Measurements from ENCODE around the gene RGL4.
"Not testable (repeated sequence)": the region's sequence is repeated elsewhere in the genome, so short reads cannot be mapped to it uniquely, and the experiment has no call there.

RGL4 gene

GRCh38 chr22:23676841-23677700 is 13.7 kb upstream of the RGL4 start:
- DNase-seq, result peak in 2 of 42 donors; percentile 2 to 5
- intact Hi-C loops (cut with DNase I), result not testable (repeated sequence)

- DNase-seq, result peak in 1 of 42 donors; percentile 7
- intact Hi-C loops (cut with DNase I), result no loop called here
These were observed 13.2 kb upstream of the RGL4 start for GRCh38 chr22:23677701-23677995.

DNA sequence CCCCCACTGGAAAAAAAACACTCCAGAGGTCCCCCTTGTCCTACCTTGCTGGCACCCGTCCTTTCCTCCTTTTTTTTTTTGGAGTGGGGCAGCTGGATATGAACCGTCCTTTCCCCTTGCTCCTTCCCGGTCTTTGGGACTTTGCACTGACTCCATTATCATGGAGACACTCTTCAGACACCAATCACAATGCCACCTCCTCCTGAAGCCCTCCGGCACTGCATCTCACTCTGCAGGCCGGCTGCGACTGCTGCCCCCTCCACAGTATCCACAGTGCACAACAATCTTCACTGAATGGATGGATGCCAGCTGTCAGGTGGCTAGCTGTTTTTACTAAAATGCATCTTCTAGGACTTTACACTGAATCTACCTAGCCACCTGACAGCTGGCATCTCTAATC is 12.7 kb upstream of the RGL4 start:
- peak in 1 of 42 donors; percentile 1 for DNase-seq
- intact Hi-C loops (cut with DNase I), result no loop called here

DNA sequence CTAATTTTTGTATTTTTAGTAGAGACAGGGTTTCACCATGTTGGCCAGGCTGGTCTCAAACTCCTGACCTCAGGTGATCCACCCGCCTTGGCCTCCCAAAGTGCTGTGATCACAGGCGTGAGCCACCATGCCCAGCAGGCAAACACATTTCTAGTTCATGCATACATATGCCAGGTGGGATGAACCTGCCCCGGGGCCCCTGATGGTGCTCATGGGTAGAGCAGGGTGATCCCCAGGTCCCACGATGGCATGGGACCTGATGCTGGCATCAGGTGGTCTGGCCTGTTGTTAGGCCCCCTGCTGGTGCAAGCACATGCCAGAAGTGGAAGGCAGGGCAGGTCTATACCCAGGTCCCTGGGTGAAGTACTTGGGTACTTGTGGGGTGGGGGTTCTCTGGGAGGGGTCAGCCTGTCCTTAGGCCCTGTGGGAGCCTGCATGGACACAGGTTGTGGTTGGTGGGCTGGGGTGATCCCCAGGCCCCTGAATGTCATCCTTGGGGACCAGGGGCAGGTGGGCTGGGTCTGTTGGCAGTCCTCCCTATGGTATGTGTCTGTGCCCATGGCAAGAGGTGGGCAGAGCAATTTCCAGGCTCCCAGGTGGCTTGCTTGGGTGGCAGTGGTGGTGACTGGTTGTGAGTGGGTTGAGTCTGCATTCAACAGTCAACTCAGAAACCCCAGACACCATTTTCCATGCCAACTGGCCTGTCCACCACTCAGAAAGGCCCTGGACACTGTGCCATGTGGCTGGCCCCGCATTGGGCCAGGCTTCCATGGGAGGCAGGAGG is 9.6 kb upstream of the RGL4 start:
- intact Hi-C loops (cut with DNase I), result no loop called here
- peak in 3 of 42 donors; percentile 0 to 24 (median 23) for DNase-seq

- DNase-seq, result no peak
- intact Hi-C loops (cut with DNase I), result no loop called here
These were observed 8.7 kb upstream of the RGL4 start for GRCh38 chr22:23682077-23682476.

DNA sequence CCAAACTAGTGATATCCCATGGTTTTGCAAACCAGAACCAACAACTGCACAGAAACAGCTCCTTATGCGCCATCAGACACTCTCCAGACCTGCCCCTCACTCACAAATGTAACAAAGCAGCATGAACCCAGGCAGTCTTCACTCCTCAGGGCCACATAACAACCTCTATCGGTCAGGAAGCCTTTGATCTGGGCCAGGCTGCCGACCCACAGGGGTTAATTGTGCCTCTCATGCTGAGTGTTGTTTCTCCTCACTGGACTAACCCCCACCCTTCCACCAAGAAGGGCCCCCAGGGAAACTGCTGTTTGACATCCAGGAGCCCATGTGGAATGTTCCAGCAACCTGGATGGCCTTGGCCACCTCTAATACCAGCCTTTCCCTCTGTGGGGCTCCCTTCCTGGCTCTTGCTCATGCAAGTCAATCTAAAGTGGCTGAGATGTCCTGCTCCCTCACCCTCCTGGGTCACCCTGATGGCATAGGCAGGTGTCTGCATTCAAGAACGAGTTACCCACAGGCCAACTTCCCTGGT is 7.9 kb upstream of the RGL4 start:
- intact Hi-C loops (cut with DNase I), result no loop called here
- peak in 1 of 42 donors; percentile 7 for DNase-seq

DNA sequence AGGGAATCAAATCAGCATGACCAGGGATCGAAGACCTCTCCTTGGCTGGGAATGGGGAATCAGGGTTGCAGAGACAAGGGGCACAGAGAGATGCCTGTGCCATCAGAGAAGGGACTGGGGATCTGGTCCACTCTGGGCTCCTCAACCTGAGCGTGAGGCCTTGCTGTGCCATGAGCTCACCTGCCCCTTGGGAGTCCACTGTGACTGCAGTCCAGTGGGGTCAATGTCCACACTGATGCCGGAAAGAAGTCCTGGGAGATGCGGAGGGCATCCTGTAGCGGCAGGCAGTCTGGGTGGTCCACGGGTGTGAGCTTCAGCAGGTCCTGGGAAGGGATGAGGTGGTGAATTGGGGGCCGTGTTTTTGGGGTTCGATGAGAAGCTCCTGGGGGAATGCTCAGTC is 7.3 kb upstream of the RGL4 start:
- intact Hi-C loops (cut with DNase I), result no loop called here
- peak in 1 of 42 donors; percentile 7 for DNase-seq

- intact Hi-C loops (cut with DNase I), result no loop called here
- peak in 3 of 42 donors; percentile 5 to 33 (median 24) for DNase-seq
These were observed 6.8 kb upstream of the RGL4 start for GRCh38 chr22:23684026-23684425.

GRCh38 chr22:23684561-23685031 is 6.2 kb upstream of the RGL4 start:
- DNase-seq, result peak in 1 of 42 donors; percentile 2
- intact Hi-C loops (cut with DNase I), result no loop called here

- intact Hi-C loops (cut with DNase I), result no loop called here
- DNase-seq, result peak in 1 of 42 donors; percentile 19
These were observed 5.5 kb upstream of the RGL4 start for GRCh38 chr22:23685205-23685784.

DNA sequence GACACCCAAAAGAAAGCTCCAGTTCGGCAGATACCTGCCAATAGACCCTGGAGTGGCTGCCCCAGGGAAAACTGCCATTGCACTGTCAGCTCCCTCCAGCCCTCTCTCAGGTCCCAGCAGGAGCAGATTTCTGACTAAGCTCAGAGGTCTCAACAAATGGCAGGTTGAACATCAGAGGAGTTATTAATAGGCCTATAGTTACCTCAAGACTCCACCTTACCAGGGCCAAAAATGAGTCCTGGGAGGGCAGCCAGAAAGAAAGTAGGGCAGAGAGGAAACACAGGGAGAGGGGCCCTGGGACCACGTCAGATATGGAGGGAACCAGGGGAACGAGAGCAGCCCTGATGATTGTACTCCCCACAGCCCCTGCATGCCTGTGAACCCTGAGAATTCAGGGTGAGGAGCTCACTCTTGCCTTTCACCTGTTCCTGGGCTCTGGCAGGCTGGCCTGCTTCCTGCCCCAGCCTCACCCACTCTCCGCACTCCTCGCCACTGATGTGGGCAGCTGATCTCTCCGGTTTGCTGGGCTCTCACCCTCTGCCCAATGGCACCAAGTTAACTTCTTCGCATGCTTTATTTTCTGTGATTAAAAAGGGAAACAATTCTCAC is 4.3 kb upstream of the RGL4 start:
- intact Hi-C loops (cut with DNase I), result no loop called here
- peak in 2 of 42 donors; percentile 11 to 32 for DNase-seq

- peak in 1 of 42 donors; percentile 31 for DNase-seq
- intact Hi-C loops (cut with DNase I), result no loop called here
These were observed 2.7 kb upstream of the RGL4 start for GRCh38 chr22:23688121-23688520.

- DNase-seq, result peak in 1 of 42 donors; percentile 12
- intact Hi-C loops (cut with DNase I), result no loop called here
These were observed 2.2 kb upstream of the RGL4 start for GRCh38 chr22:23688571-23688970.

DNA sequence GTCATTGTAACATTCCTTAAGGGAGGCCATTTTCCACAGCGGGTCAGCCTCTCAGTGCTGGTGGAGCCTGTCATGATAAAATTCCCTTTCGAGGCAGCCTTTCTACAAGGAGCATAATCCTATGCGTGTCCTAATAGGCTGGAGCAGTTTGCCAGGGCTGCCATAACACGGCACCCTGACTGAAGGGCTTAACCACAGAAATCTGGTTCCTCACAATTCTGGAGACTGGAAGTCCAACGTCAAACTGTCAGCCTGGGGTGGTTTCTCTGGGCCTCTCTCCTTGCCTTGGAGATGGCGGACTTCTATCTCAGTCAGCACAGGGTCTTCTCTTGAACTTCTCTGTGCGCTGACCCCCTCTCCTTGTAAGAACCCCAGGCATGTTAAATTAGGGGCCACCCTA is 1.4 kb upstream of the RGL4 start:
- peak in 2 of 42 donors; percentile 2 to 15 for DNase-seq
- intact Hi-C loops (cut with DNase I), result no loop called here

DNA sequence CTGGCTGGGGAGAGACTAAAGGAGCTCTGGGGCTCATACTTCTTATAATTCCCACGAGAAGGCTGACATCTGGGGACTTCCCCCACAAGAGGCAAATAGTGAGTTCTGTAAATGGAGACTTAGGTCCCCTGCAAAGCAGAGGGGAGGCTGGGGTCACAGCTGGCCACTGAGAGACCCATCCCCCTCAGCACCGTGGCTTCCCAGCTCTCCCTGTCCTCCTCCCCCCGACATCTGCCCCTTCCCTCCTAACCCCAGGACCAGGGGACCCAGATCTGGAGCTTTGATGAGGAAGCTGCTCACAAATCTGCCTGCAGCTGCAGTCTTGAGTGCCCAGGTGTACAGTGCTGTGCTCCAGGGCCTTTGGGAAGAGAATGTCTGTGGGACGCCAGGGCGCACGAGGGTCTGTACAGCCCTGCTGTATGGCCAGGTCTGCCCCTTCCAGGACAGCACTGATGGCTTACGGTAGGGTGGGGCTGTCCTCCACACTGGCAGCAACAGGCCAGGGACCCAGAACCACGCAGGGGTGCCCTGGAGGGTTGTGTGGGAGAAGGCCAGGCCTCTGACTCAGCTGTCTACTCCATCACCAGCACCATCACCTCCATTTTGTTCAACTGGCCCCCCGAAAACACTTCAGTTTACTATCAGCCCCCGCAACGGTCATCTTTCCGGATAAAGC is 1.1 kb downstream of the RGL4 start:
- DNase-seq, result peak in 2 of 42 donors; percentile 23 to 24
- intact Hi-C loops (cut with DNase I), result no loop called here

GRCh38 chr22:23692598-23693291 is 1.9 kb downstream of the RGL4 start:
- DNase-seq, result peak in 2 of 42 donors; percentile 33 to 36
- intact Hi-C loops (cut with DNase I), result no loop called here

DNA sequence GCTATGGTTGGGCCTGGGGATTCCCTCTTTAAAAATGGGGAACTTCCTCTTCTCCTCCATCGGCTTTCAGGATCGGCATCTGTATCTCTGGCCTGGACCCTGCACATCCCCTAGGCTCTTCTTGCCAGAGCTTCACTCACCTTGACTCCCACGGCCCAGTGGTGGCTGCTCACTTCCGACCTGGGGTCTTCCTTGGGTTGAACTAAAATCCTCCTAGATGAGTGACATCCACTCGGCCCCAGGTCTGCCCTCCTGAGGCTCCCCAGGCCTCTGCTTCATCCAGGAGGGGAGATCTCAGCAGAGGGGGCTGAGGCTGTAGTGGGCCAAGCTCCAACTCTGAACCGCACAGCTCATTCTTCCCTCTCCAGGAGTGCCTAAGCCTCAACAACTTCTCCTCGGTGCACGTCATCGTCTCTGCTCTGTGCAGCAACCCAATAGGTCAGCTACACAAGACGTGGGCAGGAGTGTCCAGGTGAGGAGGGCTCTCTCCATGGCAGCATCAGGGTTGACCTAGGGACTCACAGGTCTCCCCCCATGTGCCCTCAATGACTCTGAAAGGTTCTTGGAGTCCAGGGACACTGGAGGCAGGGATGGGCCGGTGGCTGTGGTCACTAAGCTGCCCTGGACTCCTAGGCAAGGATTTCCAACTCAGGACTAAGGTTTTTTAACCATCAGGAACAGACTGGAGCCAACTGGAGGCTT is 3.3 kb downstream of the RGL4 start:
- intact Hi-C loops (cut with DNase I), result no loop called here
- no peak for DNase-seq

Measured in head of caudate nucleus (tissue), 42 donors.